DND-41 (cell line): Measurements from ENCODE around the gene EXT2.

Experiments used
- ATAC-seq: fragments of 200-7000 bp; cut with Tn5 transposase; 3 replicates; pipeline ENCODE4 v1.9.1; 2021; ENCODE audit warnings: low read depth; ENCODE audit not compliant: insufficient read depth
- DNase-seq: peaks from one replicate; pipeline ENCODE4 v3.0.0-alpha.2; 2020
- H2AFZ ChIP-seq: 2 replicates; pipeline ENCODE4 v1.6.0; 2012; ENCODE audit warnings: low read depth, low read length
- H3K27ac ChIP-seq: 2 replicates; pipeline ENCODE4 v1.5.1; 2012; ENCODE audit warnings: low read length, inconsistent platforms
- H3K27me3 ChIP-seq: fragments of 200-600 bp; sonication (generic); 2 replicates; pipeline ENCODE4 v1.6.0; 2012; ENCODE audit warnings: low read length, mild to moderate bottlenecking, inconsistent platforms; ENCODE audit not compliant: insufficient read depth, poor library complexity
- H3K36me3 ChIP-seq: 2 replicates; pipeline ENCODE4 v1.5.1; 2012; ENCODE audit warnings: low read length, inconsistent platforms; ENCODE audit not compliant: insufficient read depth
- H3K4me1 ChIP-seq: 2 replicates; pipeline ENCODE4 v1.5.1; 2012; ENCODE audit warnings: mild to moderate bottlenecking, low read length; ENCODE audit not compliant: insufficient read depth
- H3K4me2 ChIP-seq: 2 replicates; pipeline ENCODE4 v1.6.0; 2012; ENCODE audit warnings: mild to moderate bottlenecking, moderate library complexity, low read length, inconsistent platforms; ENCODE audit not compliant: insufficient read depth
- H3K4me3 ChIP-seq, 2 experiments: fragments of 200-600 bp in 1 of 2; shearing (Covaris generic) in 1 of 2; 2 replicates each; pipeline ENCODE4 v1.5.1; 2012 to 2016; ENCODE audit warnings: inconsistent platforms in 2 of 2, low read length in 2 of 2, mild to moderate bottlenecking in 2 of 2, low read depth in 1 of 2, moderate library complexity in 1 of 2
- H3K79me2 ChIP-seq: 2 replicates; pipeline ENCODE4 v1.6.0; 2012; ENCODE audit warnings: low read length, inconsistent platforms; ENCODE audit not compliant: insufficient read depth
- H3K9ac ChIP-seq: 2 replicates; pipeline ENCODE4 v1.6.0; 2012; ENCODE audit warnings: low read depth, mild to moderate bottlenecking, inconsistent platforms, low read length, moderate library complexity
- H3K9me3 ChIP-seq: 2 replicates; pipeline ENCODE4 v1.5.1; 2012; ENCODE audit warnings: low read length, moderate library complexity, mild to moderate bottlenecking, inconsistent platforms; ENCODE audit not compliant: insufficient read depth, severe bottlenecking
- H4K20me1 ChIP-seq: 2 replicates; pipeline ENCODE4 v1.6.0; 2012; ENCODE audit warnings: low read length; ENCODE audit not compliant: insufficient read depth
- CTCF ChIP-seq: IDR thresholded peaks from 2 replicates; pipeline ENCODE4 v1.5.1; 2012; ENCODE audit warnings: borderline replicate concordance, low read length, moderate library complexity, mild to moderate bottlenecking; ENCODE audit not compliant: poor library complexity, severe bottlenecking; ENCODE audit errors: extremely low read depth
- EZH2 ChIP-seq: IDR thresholded peaks from 3 replicates; pipeline ENCODE4 v1.6.1; 2012; ENCODE audit warnings: borderline replicate concordance, low read depth, mild to moderate bottlenecking, moderate library complexity, low read length, inconsistent platforms; ENCODE audit not compliant: severe bottlenecking

EXT2 gene

GRCh38 chr11:44095506-44096359 is at the start of gene EXT2:
Gene EXT2 (plus strand): TSS chr11:44095678. CDS start chr11:44107713, 12,035 bp downstream.
- Histone ChIP-seq H4K20me1 (peaks cover 13% of the 10 kb centered on the region; the same call in 1 of the 2 replicates), H2AFZ (peak within 1 kb of the TSS; percentile 93), H3K27me3 (peaks cover 12% of the 10 kb centered on the region), H3K27ac (peak within 1 kb of the TSS; percentile 61), H3K4me2 (peak within 1 kb of the TSS; percentile 87), H3K79me2 (peaks cover 31% of the 10 kb centered on the region), H3K9ac (peak within 1 kb of the TSS; percentile 86), H3K9me3 (no peaks in the 10 kb centered on the region), H3K4me1 (peaks cover 25% of the 10 kb centered on the region), H3K4me3 (peak within 1 kb of the TSS; percentile 49 to 88), H3K36me3 (no peaks in the 10 kb centered on the region; the same call in 1 of the 2 replicates)
- peak; percentile 90 for ATAC-seq
- TF ChIP-seq EZH2 (no peak), CTCF (peak; percentile 84)
- DNase-seq: peak; percentile 79

GRCh38 chr11:44046182-44046581 is 49.3 kb upstream of the EXT2 start:
- ATAC-seq (no peak), DNase-seq (no peak)
- H3K36me3 ChIP-seq: no peaks in the 10 kb centered on the region
- H3K27ac ChIP-seq: no peak overlapping the region
- H3K9ac ChIP-seq: no peak overlapping the region
- H3K4me3 ChIP-seq: no peak overlapping the region
- no peak overlapping the region for H3K4me2 ChIP-seq
- no peaks in the 10 kb centered on the region for H3K79me2 ChIP-seq
- H3K27me3 ChIP-seq: peaks cover 3% of the 10 kb centered on the region
- no peaks in the 10 kb centered on the region for H3K4me1 ChIP-seq
- no peaks in the 10 kb centered on the region for H4K20me1 ChIP-seq
- H3K9me3 ChIP-seq: peaks cover 4% of the 10 kb centered on the region
- TF ChIP-seq CTCF (no peak), EZH2 (no peak)
- H2AFZ ChIP-seq: no peak overlapping the region

- Histone ChIP-seq H3K36me3 (no peaks in the 10 kb centered on the region), H3K27me3 (peaks cover 3% of the 10 kb centered on the region), H3K27ac (no peak overlapping the region), H3K79me2 (no peaks in the 10 kb centered on the region), H4K20me1 (no peaks in the 10 kb centered on the region), H3K9me3 (no peaks in the 10 kb centered on the region), H3K4me2 (no peak overlapping the region), H3K4me1 (no peaks in the 10 kb centered on the region), H2AFZ (no peak overlapping the region), H3K9ac (no peak overlapping the region), H3K4me3 (no peak overlapping the region)
- ATAC-seq (no peak), DNase-seq (no peak)
- TF ChIP-seq EZH2 (no peak), CTCF (no peak)
Observed at GRCh38 chr11:44047298-44047697, 48.2 kb upstream of the EXT2 start.
